HG02943 (cell line): Measurements from ENCODE around the gene TMEM14C.

Experiments
- ATAC-seq: cut with Tn5 transposase; IDR thresholded peaks from one replicate; pipeline ENCODE4 v1.9.1; 2021; ENCODE audit warnings: mild to moderate bottlenecking, low read depth, moderate library complexity; ENCODE audit not compliant: unreplicated experiment

Gene TMEM14C

DNA sequence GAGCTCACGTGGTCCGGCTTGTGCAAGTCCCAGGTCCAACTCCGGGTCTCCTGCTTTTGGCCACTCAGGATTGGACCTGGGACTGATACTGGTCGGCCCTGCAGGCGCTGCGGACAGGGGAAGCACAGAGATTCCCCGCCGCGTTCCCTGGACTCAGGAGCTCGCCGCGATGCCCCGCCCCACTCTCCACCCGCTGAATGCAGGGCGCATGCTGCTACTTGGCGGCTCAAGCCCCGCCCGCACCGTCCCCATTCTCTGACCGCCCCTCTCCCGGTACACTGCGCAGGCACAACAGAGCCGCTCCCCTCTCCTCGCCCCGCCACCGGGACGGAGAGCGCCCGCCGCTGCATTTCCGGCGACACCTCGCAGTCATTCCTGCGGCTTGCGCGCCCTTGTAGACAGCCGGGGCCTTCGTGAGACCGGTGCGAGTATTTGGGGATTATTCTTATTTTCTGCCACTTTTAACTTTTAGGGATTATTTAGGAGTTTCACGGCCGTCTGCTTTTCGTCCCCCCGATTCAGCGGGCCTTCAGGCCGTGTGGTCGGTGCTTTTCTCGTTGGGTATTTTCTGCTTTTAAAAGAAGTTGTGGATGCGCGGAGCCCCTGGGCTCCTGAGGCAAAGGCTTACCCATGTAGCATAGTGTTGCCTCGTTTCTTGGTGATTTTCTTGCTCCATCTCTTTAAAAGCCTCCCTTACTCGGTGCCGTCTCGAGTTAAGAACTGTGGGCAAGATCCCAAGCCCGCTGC, at the start of gene TMEM14C:
TMEM14C (plus strand) TSS at position 251 of the 747 bp plus-strand sequence. CDS start 1,544 bp downstream, outside the sequence.
- ATAC-seq, result peak; percentile 98

DNA sequence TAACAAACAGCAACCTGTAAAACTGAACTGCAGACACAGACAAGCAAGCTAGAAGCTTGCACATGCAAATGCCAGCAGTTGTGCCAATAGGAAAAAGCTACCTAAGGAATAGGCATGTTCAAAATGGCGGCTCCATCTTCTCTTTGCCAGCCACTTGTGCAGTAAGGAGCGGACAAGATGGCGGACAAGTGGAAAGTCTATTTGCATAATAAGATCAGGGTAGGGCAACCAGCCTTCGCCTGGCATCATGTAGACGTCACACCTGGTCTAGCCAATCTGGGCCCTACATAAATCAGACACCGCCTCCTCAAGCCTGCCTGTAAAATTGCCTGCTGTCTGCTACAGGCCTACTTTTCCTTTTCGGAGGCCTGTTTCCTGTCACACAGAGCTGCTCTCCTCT, 46.5 kb upstream of the TMEM14C start:
- ATAC-seq, result no peak

DNA sequence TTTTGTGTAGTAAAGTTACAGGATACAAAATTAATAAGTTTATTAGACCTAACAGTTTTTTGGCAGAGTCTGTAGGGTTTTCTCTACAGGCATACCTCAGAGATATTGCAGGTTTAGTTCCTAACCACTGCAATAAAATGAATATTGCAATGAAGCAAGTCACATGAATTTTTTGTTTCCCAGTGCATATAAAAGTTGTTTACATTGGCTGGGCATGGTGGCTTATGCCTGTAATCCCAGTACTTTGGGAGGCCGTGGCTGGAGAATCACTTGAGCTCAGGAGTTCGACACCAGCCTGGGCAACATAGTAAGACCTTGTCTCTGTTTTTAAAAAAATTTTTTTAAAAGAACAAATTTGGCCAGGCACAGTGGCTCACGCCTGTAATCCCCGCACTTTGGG, 44.4 kb upstream of the TMEM14C start:
- no peak for ATAC-seq

DNA sequence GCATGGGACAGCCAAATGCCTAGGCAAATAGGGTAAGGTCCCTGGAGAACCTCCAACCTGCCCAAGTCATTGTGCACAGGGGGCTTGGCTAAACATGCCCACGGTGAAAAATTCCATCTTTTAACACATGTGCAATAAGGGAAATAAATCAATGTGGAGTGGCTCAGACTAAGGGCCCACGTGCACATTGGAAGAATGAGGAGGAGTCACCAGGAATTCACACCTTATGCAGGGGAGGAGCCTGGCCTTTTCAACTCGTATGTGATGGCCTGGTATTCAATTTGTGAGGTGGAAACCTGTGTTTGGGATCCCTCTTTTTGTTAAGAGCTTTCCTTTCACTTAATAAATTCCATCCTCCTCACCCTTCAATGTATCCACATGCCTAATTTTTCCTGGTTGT, 41.1 kb upstream of the TMEM14C start:
- no peak for ATAC-seq

DNA sequence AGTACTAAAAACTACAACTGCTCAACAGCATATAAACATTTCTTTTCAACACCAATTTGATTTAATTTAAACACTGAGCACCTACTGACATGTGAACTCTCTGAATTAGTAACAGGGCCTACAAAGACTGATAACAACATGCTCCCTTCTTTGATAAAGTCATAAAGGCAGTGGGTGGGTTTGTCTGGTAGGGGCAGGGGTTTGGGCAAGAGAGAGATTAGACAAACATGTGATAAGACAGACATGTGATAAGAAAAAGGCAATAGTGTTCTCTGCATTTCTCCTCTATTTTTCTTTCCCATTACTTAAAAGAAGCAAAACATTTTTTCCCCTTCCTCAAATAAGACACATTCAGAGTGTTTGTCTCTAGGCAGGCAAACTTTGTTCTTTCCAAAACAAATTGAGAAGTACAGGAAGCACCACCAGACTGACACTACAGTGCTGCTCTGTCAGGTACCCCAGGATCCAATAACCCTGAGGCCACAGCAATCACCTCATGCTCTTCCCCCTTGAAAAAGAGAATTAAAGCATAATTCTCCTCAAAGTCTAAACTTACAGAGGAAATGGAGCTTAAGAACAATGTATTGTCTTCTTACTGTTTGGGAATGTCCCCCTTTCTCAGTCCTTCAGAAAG, 40.4 kb upstream of the TMEM14C start:
- ATAC-seq, result no peak

DNA sequence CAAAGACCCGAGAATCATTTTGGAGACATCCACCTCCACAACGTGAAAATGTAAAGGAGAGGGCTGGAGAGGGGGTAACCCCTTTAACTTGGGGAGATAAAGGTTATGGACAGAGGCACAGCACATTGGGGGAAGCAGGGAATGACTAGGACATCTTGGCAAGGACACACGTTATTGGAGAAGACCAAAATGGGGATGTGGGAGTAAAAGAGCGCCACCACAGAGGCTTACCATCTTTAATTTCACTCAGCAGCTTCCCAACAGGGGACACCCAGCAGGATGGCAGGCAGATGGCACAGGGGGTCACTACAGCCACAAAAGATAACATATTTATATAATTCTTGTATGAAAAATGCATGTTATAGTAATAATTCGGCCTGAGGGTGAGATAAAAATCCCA, 38.3 kb upstream of the TMEM14C start:
- no peak for ATAC-seq

DNA sequence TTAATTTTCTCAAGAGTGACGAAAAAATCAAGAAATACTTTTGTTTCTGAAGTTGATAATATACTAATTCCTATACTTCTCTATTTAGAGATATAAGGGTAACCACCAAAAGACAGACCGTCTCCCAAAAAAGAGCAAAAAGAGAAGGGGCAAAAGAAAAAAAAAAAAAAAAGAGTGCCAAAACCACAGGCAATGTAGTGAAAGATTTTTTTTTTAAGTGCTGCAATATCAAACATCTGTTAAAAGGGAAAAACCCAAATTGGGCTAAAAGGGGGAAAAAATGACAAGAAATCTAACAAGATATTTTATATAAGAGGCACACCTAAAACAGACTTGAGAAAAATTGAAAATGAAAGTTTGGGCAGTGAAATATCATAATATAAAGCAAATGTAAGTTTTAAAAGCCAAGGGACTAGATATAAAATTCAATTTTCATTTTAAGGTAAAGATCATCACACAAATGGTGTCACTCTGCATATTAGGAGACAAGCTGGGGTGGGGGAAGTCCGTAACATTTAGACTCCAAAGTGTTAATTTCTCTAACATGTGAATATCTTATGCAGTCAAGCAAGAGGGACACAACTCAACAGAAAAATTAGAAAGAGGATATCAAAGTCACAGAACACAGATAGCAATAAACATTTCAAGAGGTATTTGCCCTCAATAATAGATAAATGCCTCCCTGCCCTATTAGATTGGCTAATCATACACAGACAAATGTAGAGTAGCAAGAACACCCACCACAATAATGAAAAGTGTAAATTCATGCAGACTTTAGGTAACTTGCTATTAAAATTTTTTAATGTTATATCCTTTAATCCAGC, 37.6 kb upstream of the TMEM14C start:
- ATAC-seq, result no peak

DNA sequence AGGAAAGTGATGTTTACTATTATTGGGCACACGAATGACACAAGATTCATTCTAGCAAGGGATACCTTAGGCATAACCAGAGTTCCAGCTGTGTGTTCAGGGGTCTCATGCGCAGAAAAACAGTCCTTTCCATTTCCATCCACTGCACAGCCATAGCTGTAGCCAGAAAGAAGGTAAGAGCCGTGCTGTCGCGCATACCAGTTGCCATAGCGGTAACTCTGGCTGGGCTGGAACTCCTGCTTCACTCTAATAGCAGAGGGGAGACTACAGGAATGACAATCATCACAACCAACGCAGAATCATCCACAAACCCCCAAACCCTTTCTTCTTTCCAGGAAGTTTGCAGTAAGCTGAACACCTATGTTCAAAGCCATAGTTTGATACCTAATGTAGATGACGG, 36.0 kb upstream of the TMEM14C start:
- ATAC-seq, result no peak

DNA sequence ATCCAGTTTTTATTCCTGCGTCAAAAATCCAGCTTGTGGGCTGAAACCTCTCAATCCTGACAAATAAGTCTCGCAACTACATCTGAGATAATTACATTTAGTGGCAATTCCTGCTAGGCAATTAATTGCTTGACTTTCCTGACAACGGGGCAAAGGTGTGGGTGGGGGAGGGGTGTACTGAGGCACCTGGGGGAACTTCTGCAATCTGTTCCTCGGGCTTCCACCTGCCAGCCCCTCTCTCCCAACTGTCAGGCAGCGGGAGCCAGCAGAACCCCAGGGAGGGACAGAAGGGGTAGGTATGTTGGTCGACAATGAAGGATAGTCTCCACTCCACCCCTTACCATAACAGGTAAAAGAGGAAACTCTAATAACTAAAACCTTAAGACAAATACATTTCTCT, 35.3 kb upstream of the TMEM14C start:
- ATAC-seq, result no peak

DNA sequence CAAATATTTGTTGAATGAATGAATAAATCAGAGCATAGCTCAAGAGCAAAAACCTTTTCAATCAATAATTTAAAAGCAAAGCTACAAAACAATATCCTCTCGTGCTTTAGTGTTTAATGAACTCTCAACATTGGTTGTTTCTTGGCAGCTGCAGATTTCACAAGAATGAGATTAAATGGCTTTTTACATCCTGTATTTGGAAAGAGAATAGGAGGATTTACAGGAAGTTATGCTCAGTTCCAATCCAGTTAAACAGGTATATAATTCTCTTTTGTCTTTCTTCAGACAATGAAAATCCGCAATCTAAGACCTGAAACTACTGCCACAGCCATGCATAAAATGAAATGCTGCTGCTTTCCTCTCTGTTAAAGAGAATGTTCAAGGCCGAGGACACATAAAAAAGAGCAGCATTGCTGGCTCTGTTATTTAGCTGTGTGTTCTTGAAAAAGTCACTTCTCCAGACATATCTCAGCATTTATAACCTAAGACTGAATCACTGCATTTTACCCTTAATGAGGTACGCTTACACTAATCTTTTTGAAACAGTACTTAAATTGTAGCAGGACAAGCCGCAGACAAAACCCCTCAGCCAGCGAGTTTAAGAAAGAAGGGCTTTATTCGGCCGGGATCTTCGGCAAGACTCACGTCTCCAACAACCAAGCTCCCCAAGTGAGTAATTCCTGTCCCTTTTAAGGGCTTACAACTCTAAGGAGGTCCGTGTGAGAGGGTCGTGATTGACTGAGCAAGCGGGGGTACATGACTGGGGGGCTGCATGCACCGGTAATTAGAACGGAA, 32.0 kb upstream of the TMEM14C start:
- no peak for ATAC-seq

DNA sequence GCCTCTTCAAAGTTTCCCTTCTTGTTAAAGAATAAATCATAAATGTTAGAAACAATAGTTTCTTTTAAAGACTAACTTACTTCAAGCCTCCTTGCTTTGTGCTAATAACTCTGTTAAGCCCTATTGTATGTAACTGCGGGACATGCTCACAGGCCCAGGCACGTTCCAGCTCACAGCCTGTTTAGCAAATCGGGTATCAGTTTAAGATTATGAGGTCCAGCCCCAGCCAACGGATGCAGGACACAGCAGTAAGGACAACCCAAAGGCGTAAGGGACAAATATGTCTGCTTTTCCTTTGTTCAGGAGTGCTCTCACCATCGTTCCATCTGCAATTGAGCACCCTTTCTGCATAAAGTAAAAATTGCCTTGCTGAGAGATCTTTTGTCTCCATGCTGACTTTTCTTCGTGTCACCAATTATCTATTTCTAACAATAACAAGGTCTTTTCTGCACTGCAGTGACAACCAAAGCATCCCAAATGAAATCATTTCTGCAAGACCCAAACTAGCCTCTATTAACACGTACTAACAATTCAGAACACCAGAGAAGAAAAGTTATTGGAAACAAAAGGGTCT, 29.8 kb upstream of the TMEM14C start:
- ATAC-seq, result no peak

DNA sequence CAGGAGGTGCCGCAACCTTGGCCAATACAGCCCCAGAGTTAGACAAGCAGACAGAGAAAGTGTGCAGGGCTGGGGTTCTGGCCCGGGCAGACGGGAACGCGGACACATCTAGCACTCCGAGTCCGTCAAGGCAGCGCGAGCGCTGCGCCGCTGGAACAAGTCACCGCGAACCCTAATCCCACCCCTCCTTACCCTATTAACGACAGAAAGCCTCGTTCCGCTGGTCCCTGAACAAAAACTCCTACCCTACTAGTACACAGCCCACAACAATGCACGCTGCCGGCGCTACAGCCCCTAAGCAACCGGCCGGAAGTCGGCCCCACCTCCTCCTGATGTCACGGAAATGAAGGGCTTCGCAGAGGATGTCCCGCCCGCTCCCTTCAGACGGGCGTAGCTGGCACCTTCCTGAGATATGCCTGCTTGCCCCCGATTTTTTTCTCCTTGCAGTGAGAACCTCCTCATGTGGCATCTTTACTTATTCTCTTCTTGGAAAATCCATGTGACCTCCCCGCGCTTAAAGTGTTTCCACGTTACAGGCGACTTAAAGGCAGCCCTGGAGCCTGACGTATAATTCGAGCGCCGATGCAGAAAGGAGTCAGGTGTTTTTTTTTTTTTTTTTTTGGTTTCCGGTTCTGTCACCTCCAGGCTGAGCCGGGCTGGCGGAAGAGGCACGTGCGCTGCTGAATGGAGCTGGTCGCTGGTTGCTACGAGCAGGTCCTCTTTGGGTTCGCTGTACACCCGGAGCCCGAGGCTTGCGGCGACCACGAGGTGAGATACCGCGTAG, 28.4 kb upstream of the TMEM14C start, which contains the start of the genes C6orf52 and PAK1IP1:
C6orf52 (minus strand) TSS at position 315 of the 784 bp plus-strand sequence. CDS start 7,066 bp downstream, outside the sequence.
PAK1IP1 (plus strand) TSS at position 671 of the 784 bp plus-strand sequence; CDS start at position 685, 14 bp downstream.
- ATAC-seq, result peak; percentile 99

DNA sequence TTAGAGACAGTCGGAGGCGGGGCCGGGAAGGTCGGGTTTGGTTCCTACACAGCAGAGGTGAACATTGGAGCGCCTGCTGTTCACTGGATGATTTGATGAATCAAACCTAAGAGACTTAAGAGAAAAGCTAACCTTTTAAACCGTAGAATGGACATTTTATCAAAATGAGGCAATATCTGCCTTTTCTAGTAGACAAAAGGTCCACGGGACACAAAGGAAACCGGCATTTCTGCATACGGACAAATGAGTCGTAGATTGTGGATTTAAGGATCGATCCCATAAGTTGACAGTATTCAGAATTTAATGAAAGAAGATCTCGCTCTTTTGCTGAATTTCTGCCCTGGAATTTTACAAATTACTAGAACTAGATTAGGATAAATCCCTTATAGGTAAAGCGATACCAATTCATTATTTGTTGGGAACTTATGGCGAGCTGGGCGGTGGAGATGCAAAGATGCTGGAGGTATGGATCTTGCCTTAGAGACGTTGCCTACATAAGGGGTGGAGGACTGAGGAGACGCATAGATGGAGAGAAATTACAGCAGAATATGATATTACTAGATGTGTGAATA, 27.7 kb upstream of the TMEM14C start:
- ATAC-seq, result no peak

DNA sequence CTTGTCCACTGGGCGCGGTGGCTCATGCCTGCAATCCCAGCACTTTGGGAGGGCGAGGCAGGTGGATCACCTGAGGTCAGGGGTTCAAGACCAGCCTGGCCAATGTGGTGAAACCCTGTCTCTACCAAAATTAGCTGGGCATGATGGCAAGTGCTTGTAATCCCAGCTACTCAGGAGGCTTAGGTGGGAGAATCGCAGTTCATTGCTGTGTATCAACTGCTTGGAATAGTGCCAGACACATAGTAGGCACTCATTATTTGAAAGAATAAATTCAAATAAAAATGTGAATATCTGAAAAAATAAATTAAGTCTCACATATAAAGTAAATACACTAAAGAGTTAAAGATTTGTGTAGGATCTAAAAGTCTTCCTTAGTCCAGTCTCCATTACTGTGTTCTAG, 26.2 kb upstream of the TMEM14C start:
- no peak for ATAC-seq

DNA sequence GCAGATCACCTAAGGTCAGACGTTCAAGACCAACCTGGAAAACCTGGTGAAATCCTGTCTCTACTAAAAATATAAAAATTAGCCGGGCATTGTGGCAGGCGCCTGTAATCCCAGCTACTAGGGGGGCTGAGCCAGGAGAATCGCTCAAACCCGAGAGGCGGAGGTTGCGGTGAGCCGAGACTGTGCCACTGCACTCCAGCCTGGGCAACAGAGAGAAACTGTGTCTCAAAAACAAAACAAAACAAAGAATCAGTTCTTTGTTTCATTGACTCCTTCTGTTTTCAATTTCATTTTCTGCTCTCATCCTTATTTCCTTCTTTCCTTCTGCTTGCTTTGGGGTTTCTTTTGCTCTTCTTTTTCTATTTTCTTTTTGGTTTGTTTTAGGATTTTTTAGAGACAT, 8.9 kb upstream of the TMEM14C start:
- ATAC-seq, result no peak

DNA sequence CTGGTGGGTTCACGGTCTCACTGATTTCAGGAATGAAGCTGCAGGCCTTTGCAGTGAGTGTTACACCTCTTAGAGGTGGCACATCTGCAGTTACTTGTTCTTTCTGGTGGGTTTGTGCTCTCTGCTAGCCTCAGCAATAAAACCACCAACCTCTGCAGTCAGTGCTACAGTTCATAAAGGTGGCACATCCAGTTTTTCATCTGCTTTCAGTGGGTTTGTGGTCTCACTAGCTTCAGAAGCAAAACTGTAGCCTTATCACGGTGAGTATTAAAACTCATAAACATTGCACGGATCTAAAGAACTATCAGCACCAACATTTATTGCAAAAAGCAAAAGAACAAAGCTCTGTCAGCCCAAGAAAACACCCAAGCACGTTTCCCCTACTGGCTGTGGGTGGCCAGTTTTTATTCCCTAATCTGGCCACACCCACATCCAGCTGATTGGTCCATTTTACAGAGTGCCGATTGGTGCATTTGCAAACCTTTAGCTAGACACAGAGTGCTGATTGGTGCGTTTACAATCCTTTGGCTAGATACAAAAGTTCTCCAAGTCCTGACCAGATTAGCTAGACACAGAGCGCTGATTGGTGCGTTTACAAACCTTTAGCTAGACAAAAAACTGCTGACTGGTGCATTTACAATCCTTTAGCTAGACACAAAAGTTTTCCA, 3.4 kb upstream of the TMEM14C start:
- no peak for ATAC-seq

DNA sequence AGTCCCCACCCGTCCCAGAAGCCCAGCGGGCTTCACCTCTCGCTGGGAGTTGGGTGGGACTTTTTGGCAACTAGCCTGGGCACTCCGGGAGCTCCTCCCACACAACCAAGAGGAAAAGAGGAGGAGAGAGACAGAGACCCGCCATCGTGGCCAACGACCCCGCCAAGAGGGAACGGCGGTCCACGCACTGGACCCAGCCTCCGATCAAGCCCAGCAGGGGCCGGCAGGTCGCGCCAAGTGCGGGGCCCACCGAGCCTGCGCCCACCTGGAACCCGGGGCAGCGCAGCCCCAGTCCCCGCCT, 3.0 kb upstream of the TMEM14C start:
- ATAC-seq, result no peak

DNA sequence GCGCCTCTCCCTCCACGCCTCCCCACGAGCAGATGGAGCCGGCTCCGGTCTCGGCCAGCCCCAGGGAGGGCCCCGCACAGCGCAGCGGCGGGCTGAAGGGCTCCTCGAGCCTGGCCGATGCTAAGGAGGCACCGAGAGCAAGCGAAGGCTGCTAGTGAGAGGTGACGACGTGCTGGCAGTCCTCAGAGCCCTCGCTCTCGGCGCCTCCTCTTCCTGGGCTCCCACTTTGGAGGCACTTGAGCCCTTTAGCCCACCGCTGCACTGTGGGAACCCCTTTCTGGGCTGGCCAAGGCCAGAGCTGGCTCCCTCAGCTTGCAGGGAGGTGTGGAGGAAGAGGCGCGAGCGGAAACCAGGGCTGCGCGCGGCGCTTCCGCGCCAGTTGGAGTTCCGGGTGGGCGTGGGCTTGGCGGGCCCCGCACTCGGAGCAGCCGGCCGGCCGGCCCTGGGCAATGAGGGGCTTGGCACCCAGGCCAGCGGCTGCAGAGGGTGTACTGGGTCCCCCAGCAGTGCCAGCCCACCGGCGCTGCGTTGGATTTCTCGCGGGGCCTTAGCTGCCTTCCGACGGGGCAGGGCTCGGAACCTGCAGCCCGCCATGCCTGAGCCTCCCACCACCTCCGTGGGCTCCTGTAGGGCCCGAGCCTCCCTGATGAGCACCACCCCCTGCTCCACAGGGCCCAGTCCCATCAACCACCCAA, 2.5 kb upstream of the TMEM14C start:
- no peak for ATAC-seq
